Suprapubic skin (tissue), 4 donors: ENCODE results near the gene PLA2G4E. TPM values are rescaled to one million over a fixed set of nuclear protein-coding genes. Genes with fewer than 3 reads are reported as not detected.

Experiments
- DNase-seq, 2 donors: peaks; one replicate each; pipeline ENCODE4 v3.0.0-alpha.2; 2019; ENCODE audit warnings: low spot score in 2 of 2
- H3K27ac ChIP-seq: fragments of 200-600 bp; sonication (generic); one replicate; pipeline ENCODE4 v1.5.1; 2019
- H3K27me3 ChIP-seq: fragments of 200-600 bp; sonication (generic); one replicate; pipeline ENCODE4 v1.5.1; 2019
- H3K36me3 ChIP-seq: fragments of 200-600 bp; sonication (generic); one replicate; pipeline ENCODE4 v1.5.1; 2019
- H3K4me1 ChIP-seq: fragments of 200-600 bp; sonication (generic); one replicate; pipeline ENCODE4 v1.5.1; 2019
- H3K4me3 ChIP-seq: fragments of 200-600 bp; sonication (generic); one replicate; pipeline ENCODE4 v1.5.1; 2019; ENCODE audit warnings: mild to moderate bottlenecking
- H3K9me3 ChIP-seq: fragments of 200-600 bp; sonication (generic); one replicate; pipeline ENCODE4 v1.5.1; 2019
- CTCF ChIP-seq, 2 donors: fragments of 200-600 bp in 1 of 2; fragments of 450-650 bp in 1 of 2; sonication (generic) in 1 of 2; IDR thresholded peaks; one replicate each; pipeline ENCODE4 v1.5.1; 2016 to 2019; ENCODE audit warnings: antibody characterized with exemption in 2 of 2, mild to moderate bottlenecking in 1 of 2, moderate library complexity in 1 of 2
- EP300 ChIP-seq: sonication (generic); formaldehyde crosslinking; IDR thresholded peaks from one replicate; pipeline ENCODE4 v1.6.1; 2017; ENCODE audit warnings: antibody characterized with exemption
- POLR2A ChIP-seq, 2 donors: fragments of 450-650 bp; IDR thresholded peaks; one replicate each; pipeline ENCODE4 v1.6.1; 2017; ENCODE audit warnings: antibody characterized with exemption in 2 of 2, mild to moderate bottlenecking in 2 of 2, moderate library complexity in 2 of 2
- POLR2AphosphoS5 ChIP-seq, 3 donors: sonication (generic); formaldehyde crosslinking; IDR thresholded peaks; one replicate each; pipeline ENCODE4 v1.6.1; 2017; ENCODE audit warnings: antibody characterized with exemption in 3 of 3
- WGBS: methylation state at CpG from one replicate; pipeline ENCODE4 v1.1.5; 2018; 5-methylcytosine and 5-hydroxymethylcytosine counted together
- total RNA-seq, 4 donors: library from RNA; depleted of rRNA; stranded (reverse); fragments of >200 nt; gene quantifications; one replicate each; pipeline ENCODE4 v1.1.0, GENCODE V29; 2016

The PLA2G4E gene
- total RNA-seq, 4 donors from 2014 or later = 47.9 to 129 (median 60.9) TPM

- no peaks in the 10 kb centered on the region for H3K27me3 ChIP-seq
- H3K27ac ChIP-seq = no peak overlapping the region
- no peak for DNase-seq
- no peaks in the 10 kb centered on the region for H3K9me3 ChIP-seq
- WGBS = 84% methylated on average over 11 of the region's 21 CpGs
- TF ChIP-seq POLR2AphosphoS5 (IDR thresholded peaks at IDR 0.05) (no peak), CTCF (IDR thresholded peaks at IDR 0.05) (no peak)
- H3K4me3 ChIP-seq = no peak overlapping the region
- no peaks in the 10 kb centered on the region for H3K4me1 ChIP-seq
- H3K36me3 ChIP-seq = peaks cover 6% of the 10 kb centered on the region
These were observed 31.8 kb downstream of the PLA2G4E start for GRCh38 chr15:41988896-41989572.

- Histone ChIP-seq H3K27ac (no peak overlapping the region), H3K4me1 (no peaks in the 10 kb centered on the region), H3K9me3 (no peaks in the 10 kb centered on the region), H3K27me3 (no peaks in the 10 kb centered on the region), H3K4me3 (no peak overlapping the region), H3K36me3 (peaks cover 6% of the 10 kb centered on the region)
- DNase-seq = peak in 1 of 2 donors; percentile 49
- TF ChIP-seq EP300 (no peak), POLR2AphosphoS5 (IDR thresholded peaks at IDR 0.05) (no peak), POLR2A (IDR thresholded peaks at IDR 0.05) (no peak), CTCF (IDR thresholded peaks at IDR 0.05) (no peak)
- 90% methylated on average over 7 of the region's 11 CpGs for WGBS
These were observed 32.9 kb downstream of the PLA2G4E start for GRCh38 chr15:41987925-41988275.

- WGBS = 80% methylated on average over 10 of the region's 17 CpGs
- peak in 1 of 2 donors; percentile 53 for DNase-seq
- TF ChIP-seq EP300 = no peak
- Histone ChIP-seq H3K36me3 (peaks cover 6% of the 10 kb centered on the region), H3K27me3 (no peaks in the 10 kb centered on the region), H3K9me3 (no peaks in the 10 kb centered on the region), H3K4me3 (no peak overlapping the region), H3K4me1 (no peaks in the 10 kb centered on the region), H3K27ac (no peak overlapping the region)
These were observed 33.5 kb downstream of the PLA2G4E start for GRCh38 chr15:41987246-41987924.

- H3K9me3 ChIP-seq = no peaks in the 10 kb centered on the region
- H3K36me3 ChIP-seq = peaks cover 6% of the 10 kb centered on the region
- 86% methylated on average over 8 of the region's 19 CpGs for WGBS
- no peaks in the 10 kb centered on the region for H3K27me3 ChIP-seq
- peak in 1 of 2 donors; percentile 42 for DNase-seq
- TF ChIP-seq POLR2AphosphoS5 (IDR thresholded peaks at IDR 0.05) (no peak), POLR2A (IDR thresholded peaks at IDR 0.05) (no peak), EP300 (no peak), CTCF (IDR thresholded peaks at IDR 0.05) (no peak)
- H3K4me1 ChIP-seq = peaks cover 9% of the 10 kb centered on the region
- no peak overlapping the region for H3K4me3 ChIP-seq
- H3K27ac ChIP-seq = no peak overlapping the region
These were observed 35.3 kb downstream of the PLA2G4E start for GRCh38 chr15:41985236-41986160.

GRCh38 chr15:41984622-41985021 is 36.2 kb downstream of the PLA2G4E start:
- H3K4me1 ChIP-seq = peaks cover 16% of the 10 kb centered on the region
- whole genome bisulfite sequencing = 93% methylated on average over 5 of the region's 5 CpGs
- no peaks in the 10 kb centered on the region for H3K27me3 ChIP-seq
- DNase-seq = peak; percentile 18 to 29
- peaks cover 6% of the 10 kb centered on the region for H3K36me3 ChIP-seq
- H3K4me3 ChIP-seq = no peak overlapping the region
- no peaks in the 10 kb centered on the region for H3K9me3 ChIP-seq
- TF ChIP-seq POLR2A (IDR thresholded peaks at IDR 0.05) (no peak), EP300 (no peak), CTCF (IDR thresholded peaks at IDR 0.05) (no peak), POLR2AphosphoS5 (IDR thresholded peaks at IDR 0.05) (no peak)
- H3K27ac ChIP-seq = no peak overlapping the region
